Astrocyte of the spinal cord (primary cell): ENCODE data around the gene NFKB2.
A peak's percentile ranks its signal among the peaks of the same experiment; 100 is the strongest.

Experiments
- DNase-seq: peaks from one replicate; pipeline ENCODE4 v3.0.0; 2011; ENCODE audit warnings: low read depth, low spot score
- H3K4me3 ChIP-seq: 2 replicates; pipeline ENCODE4 v1.5.1; 2011; ENCODE audit warnings: low read depth, mild to moderate bottlenecking, low read length, moderate library complexity
- in situ Hi-C: cut with HindIII; loops from 2 replicates; pipeline ENCODE4 v1.10.0; 2017; ENCODE audit warnings: low sequenced_read_pairs
- TF ChIP-seq, protein P1 (sequence below): IDR thresholded peaks from 2 replicates; pipeline ENCODE4 v1.5.1; 2012; ENCODE audit warnings: low read depth, mild to moderate bottlenecking, low read length, inconsistent platforms

Gene NFKB2

GRCh38 chr10:102368077-102368476 lies 27.4 kb upstream of the NFKB2 start:
- in situ Hi-C loops, result no loop called here
- no peak overlapping the region for H3K4me3 ChIP-seq
- TF ChIP-seq, protein P1, sequence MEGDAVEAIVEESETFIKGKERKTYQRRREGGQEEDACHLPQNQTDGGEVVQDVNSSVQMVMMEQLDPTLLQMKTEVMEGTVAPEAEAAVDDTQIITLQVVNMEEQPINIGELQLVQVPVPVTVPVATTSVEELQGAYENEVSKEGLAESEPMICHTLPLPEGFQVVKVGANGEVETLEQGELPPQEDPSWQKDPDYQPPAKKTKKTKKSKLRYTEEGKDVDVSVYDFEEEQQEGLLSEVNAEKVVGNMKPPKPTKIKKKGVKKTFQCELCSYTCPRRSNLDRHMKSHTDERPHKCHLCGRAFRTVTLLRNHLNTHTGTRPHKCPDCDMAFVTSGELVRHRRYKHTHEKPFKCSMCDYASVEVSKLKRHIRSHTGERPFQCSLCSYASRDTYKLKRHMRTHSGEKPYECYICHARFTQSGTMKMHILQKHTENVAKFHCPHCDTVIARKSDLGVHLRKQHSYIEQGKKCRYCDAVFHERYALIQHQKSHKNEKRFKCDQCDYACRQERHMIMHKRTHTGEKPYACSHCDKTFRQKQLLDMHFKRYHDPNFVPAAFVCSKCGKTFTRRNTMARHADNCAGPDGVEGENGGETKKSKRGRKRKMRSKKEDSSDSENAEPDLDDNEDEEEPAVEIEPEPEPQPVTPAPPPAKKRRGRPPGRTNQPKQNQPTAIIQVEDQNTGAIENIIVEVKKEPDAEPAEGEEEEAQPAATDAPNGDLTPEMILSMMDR, result no peak
- DNase-seq, result no peak

GRCh38 chr10:102371295-102371694 lies 24.2 kb upstream of the NFKB2 start:
- in situ Hi-C loops, result no loop called here
- no peak overlapping the region for H3K4me3 ChIP-seq
- DNase-seq, result no peak
- TF ChIP-seq, protein P1, result no peak

DNA sequence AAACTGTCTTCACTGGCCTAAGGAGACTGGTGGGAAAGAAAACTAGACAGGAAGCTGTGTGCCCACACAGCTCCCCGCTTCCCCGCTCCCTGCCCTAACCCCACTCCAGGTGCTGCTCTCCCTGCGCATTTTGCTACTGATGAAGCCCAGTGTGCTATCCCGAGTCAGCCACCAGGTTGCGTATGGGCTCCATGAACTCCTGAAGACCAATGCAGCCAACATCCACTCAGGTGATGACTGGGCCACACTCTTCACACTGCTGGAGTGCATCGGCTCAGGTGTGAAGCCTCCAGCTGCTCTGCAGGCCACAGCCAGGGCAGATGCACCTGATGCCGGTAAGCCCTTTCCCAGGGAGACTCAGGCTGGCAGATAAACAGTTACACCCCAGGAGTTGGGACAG lies 20.3 kb upstream of the NFKB2 start:
- H3K4me3 ChIP-seq, result no peak overlapping the region
- in situ Hi-C loops, result no loop called here
- no peak for DNase-seq
- TF ChIP-seq, protein P1, result peak; percentile 13

GRCh38 chr10:102375867-102376266 lies 19.6 kb upstream of the NFKB2 start:
- no peak overlapping the region for H3K4me3 ChIP-seq
- TF ChIP-seq, protein P1, result no peak
- no peak for DNase-seq
- in situ Hi-C loops, result no loop called here

- H3K4me3 ChIP-seq, result no peak overlapping the region
- TF ChIP-seq, protein P1, result no peak
- DNase-seq, result no peak
- in situ Hi-C loops, result no loop called here
These were observed 18.6 kb upstream of the NFKB2 start for GRCh38 chr10:102376901-102377300.

GRCh38 chr10:102379383-102379782 lies 16.1 kb upstream of the NFKB2 start:
- H3K4me3 ChIP-seq, result no peak overlapping the region
- TF ChIP-seq, protein P1, result no peak
- DNase-seq, result no peak
- in situ Hi-C loops, result no loop called here

GRCh38 chr10:102381983-102382382 lies 13.5 kb upstream of the NFKB2 start:
- H3K4me3 ChIP-seq, result no peak overlapping the region
- in situ Hi-C loops, result no loop called here
- DNase-seq, result no peak
- TF ChIP-seq, protein P1, result no peak
